Measurements from ENCODE around the gene REPIN1.

DNA sequence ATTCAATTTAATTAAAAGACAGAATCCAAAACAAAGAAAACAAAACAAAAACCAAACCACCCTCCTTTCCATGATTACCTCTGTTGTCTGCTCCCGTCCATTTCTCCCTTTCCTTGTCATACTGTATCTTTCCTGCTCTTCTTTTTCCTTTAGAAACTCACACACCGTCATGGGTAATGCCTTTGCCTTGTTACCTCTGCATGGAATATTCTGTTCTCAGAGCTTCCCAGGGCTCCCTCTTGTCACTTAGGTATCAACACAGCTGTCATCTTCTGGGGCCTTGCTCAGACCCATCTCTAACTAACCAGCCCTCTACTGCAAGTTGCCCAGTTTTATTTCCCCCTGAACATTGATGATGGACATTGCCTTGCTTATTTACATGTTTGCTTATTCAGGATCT lies 51.6 kb downstream of the REPIN1 start:
- no peak for TF ChIP-seq ZNF529 (tag by site-specific recombination; IDR thresholded peaks at IDR 0.05; ENCODE audit: insufficient replicate concordance)
- TF ChIP-seq, protein P1, sequence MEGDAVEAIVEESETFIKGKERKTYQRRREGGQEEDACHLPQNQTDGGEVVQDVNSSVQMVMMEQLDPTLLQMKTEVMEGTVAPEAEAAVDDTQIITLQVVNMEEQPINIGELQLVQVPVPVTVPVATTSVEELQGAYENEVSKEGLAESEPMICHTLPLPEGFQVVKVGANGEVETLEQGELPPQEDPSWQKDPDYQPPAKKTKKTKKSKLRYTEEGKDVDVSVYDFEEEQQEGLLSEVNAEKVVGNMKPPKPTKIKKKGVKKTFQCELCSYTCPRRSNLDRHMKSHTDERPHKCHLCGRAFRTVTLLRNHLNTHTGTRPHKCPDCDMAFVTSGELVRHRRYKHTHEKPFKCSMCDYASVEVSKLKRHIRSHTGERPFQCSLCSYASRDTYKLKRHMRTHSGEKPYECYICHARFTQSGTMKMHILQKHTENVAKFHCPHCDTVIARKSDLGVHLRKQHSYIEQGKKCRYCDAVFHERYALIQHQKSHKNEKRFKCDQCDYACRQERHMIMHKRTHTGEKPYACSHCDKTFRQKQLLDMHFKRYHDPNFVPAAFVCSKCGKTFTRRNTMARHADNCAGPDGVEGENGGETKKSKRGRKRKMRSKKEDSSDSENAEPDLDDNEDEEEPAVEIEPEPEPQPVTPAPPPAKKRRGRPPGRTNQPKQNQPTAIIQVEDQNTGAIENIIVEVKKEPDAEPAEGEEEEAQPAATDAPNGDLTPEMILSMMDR (tag by site-specific recombination; IDR thresholded peaks at IDR 0.05), result no peak
- no peak for TF ChIP-seq ZNF768 (tag by site-specific recombination; IDR thresholded peaks at IDR 0.05)
- no peak for TF ChIP-seq GFI1B (tag by site-specific recombination; IDR thresholded peaks at IDR 0.05)
- TF ChIP-seq SCRT1 (tag by site-specific recombination; IDR thresholded peaks at IDR 0.05; ENCODE audit: borderline replicate concordance), result no peak
- TF ChIP-seq, protein P2, sequence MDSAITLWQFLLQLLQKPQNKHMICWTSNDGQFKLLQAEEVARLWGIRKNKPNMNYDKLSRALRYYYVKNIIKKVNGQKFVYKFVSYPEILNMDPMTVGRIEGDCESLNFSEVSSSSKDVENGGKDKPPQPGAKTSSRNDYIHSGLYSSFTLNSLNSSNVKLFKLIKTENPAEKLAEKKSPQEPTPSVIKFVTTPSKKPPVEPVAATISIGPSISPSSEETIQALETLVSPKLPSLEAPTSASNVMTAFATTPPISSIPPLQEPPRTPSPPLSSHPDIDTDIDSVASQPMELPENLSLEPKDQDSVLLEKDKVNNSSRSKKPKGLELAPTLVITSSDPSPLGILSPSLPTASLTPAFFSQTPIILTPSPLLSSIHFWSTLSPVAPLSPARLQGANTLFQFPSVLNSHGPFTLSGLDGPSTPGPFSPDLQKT (IDR thresholded peaks at IDR 0.05; ENCODE audit: borderline replicate concordance, low read depth, low read length), result no peak
